ENCODE measurements around the gene TNC. TPM values are rescaled to one million over a fixed set of nuclear protein-coding genes. Genes with fewer than 3 reads are reported as not detected.

TNC gene
- total and polyA plus RNA-seq, 10 of the 15 experiments (the other 5 are each of a cell fraction or from before 2014, with no cell fraction given): 0.05 to 4.2 (median 0.14) TPM

DNA sequence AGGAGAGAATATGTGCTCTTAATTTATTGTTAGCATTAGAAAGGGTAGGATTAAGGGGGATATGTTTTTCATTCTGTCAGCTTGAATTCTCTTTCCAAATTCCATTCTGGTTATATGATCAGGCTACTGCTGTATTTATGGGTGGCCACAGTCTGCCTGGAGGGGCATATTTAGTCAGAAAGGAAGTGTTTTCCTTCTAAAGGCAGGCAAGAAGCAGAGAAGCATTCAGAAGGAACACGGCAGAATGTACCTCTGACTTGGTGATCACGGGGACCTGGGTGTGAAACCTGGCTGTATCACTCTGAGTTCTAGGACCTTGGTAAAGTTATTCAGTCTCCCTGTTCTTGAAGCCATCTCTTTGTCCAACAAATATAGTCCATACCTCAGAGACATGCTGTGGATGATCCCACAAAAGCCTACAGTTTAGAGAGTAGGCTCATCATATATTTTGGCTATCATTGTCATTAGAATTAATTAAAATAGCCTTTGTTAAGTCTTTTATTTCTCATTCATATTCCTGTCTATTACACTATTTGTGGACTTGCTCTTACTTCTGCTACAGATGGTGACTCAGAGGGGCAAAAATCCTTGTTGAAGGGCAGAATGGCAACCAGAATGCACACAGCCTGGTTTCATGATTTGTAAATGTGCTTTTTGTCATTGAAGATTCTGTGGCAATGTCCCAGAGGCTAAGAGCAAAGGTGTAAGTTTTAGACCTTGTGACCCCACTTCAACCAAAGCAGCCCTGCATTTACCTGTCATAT is 2.7 kb downstream of the TNC start:
- Histone ChIP-seq H3K27me3 (replicated peaks in 1 of 2; ENCODE audit: control insufficient read depth in 2 of 2, insufficient read depth in 2 of 2, low read length in 1 of 2) (peaks cover 7 to 25% of the 10 kb centered on the region in 2 experiments), H2AFZ (ENCODE audit: control insufficient read depth, low read depth, low read length) (no peak overlapping the region), H3K9ac (ENCODE audit: control insufficient read depth, insufficient read depth, low read length) (no peak overlapping the region), H3K4me2 (ENCODE audit: control insufficient read depth, insufficient read depth) (no peak overlapping the region), H3K79me2 (ENCODE audit: control insufficient read depth, insufficient read depth, low read length) (no peaks in the 10 kb centered on the region), H3K27ac (ENCODE audit: control insufficient read depth, insufficient read depth) (no peak overlapping the region), H3K4me3 (no peak overlapping the region), H3K4me1 (ENCODE audit: control insufficient read depth, insufficient read depth, low read length) (no peaks in the 10 kb centered on the region), H4K20me1 (ENCODE audit: control insufficient read depth, insufficient read depth) (no peaks in the 10 kb centered on the region), H3K36me3 (ENCODE audit: control insufficient read depth in 2 of 2, insufficient read depth in 2 of 2, low read length in 1 of 2) (no peaks in the 10 kb centered on the region), H3K9me3 (replicated peaks; ENCODE audit: control insufficient read depth, insufficient read depth, low read length) (no peaks in the 10 kb centered on the region)
- ChIA-PET POLR2A (no interaction called here), SMC1A (ENCODE audit: uncharacterized antibody, unreplicated experiment) (interaction anchor here (0.9 to 1.1 kb wide), 2 partner anchors 36 to 49 kb away, joined by 3 read pairs; no protein-coding TSS in a partner anchor), RAD21 (ENCODE audit: unreplicated experiment) (no interaction called here), CTCF (no interaction called here)
- DNase-seq (ENCODE audit: low read depth, low spot score) (no peak), ATAC-seq (no peak), FAIRE-seq (no peak)
- 4% methylated on average over 2 of the region's 2 CpGs for WGBS (ENCODE audit: insufficient coverage, insufficient replicate concordance, low lambda C conversion rate, missing lambda C conversion rate)
- in situ Hi-C loops (cut with MboI) (no loop called here), intact Hi-C loops (cut with micrococcal nuclease; ENCODE audit: unreplicated experiment) (no loop called here)
- no TSS peak for BruUV-seq (replicated peaks)
- TF ChIP-seq IRF5 (IDR thresholded peaks at IDR 0.05; ENCODE audit: borderline replicate concordance) (no peak), GABPA (IDR thresholded peaks at IDR 0.05; ENCODE audit: low read depth) (no peak), KDM1A (IDR thresholded peaks at IDR 0.05; ENCODE audit: borderline replicate concordance) (no peak), MTA3 (IDR thresholded peaks at IDR 0.05; ENCODE audit: borderline replicate concordance, low read length) (no peak), ZNF592 (IDR thresholded peaks at IDR 0.05) (no peak), BHLHE40 (IDR thresholded peaks at IDR 0.05; ENCODE audit: borderline replicate concordance in 1 of 2, low read depth in 2 of 2, low read length in 1 of 2) (no peak), SMARCA5 (IDR thresholded peaks at IDR 0.05) (no peak), IKZF1 (conservative IDR thresholded peaks at IDR 0.05) (no peak), SREBF1 (IDR thresholded peaks at IDR 0.05; ENCODE audit: low read length) (no peak), TAF1 (IDR thresholded peaks at IDR 0.05; ENCODE audit: borderline replicate concordance, low read depth, low read length) (no peak), ZNF24 (IDR thresholded peaks at IDR 0.05) (no peak), SIN3A (IDR thresholded peaks at IDR 0.05; ENCODE audit: low read depth, low read length) (no peak), YY1 (IDR thresholded peaks at IDR 0.05; ENCODE audit: low read depth, low read length) (no peak), WRNIP1 (IDR thresholded peaks at IDR 0.05; ENCODE audit: borderline replicate concordance, low read depth, low read length) (no peak), HDAC2 (IDR thresholded peaks at IDR 0.05) (no peak)
- TF ChIP-seq, protein P1, sequence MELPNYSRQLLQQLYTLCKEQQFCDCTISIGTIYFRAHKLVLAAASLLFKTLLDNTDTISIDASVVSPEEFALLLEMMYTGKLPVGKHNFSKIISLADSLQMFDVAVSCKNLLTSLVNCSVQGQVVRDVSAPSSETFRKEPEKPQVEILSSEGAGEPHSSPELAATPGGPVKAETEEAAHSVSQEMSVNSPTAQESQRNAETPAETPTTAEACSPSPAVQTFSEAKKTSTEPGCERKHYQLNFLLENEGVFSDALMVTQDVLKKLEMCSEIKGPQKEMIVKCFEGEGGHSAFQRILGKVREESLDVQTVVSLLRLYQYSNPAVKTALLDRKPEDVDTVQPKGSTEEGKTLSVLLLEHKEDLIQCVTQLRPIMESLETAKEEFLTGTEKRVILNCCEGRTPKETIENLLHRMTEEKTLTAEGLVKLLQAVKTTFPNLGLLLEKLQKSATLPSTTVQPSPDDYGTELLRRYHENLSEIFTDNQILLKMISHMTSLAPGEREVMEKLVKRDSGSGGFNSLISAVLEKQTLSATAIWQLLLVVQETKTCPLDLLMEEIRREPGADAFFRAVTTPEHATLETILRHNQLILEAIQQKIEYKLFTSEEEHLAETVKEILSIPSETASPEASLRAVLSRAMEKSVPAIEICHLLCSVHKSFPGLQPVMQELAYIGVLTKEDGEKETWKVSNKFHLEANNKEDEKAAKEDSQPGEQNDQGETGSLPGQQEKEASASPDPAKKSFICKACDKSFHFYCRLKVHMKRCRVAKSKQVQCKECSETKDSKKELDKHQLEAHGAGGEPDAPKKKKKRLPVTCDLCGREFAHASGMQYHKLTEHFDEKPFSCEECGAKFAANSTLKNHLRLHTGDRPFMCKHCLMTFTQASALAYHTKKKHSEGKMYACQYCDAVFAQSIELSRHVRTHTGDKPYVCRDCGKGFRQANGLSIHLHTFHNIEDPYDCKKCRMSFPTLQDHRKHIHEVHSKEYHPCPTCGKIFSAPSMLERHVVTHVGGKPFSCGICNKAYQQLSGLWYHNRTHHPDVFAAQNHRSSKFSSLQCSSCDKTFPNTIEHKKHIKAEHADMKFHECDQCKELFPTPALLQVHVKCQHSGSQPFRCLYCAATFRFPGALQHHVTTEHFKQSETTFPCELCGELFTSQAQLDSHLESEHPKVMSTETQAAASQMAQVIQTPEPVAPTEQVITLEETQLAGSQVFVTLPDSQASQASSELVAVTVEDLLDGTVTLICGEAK (IDR thresholded peaks at IDR 0.05; ENCODE audit: borderline replicate concordance): no peak
